ENCODE data around the gene CENPW. TPM values are rescaled to one million over a fixed set of nuclear protein-coding genes. Genes with fewer than 3 reads are reported as not detected.

Gene CENPW
- polyA plus RNA-seq, 4 donors: 6.3 to 33.5 (median 9.6) TPM

DNA sequence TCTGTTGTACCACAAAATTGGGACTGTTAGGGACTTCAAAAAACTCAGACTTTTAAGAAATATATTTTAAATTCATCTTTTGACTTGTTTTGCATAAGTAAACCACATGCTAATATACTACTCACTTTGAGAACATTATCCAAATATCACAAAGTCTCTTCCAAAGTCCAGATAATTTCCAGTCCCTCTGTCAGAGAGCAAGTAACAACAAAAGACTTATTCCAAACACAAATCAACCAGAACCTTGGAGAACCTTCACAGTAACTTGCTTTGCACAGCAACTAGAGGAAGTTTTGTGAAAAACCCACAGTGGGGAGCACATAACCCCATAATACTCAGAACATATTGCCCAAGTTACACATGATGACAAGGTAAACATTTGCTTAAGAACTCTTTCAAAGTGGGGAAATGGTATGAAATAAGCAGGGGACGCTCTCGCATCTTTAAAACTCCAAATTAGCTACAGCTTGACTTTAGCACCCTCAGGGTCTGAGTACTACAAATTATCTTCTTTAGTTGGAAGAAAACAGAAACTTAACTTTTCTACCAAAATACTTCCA, 37.8 kb downstream of the CENPW start:
- Histone ChIP-seq H3K27ac (ENCODE audit: low read depth in 1 of 3, low read length in 2 of 3) (no peak overlapping the region), H3K9me3 (ENCODE audit: control insufficient read depth in 2 of 2, insufficient read depth in 1 of 2, low read depth in 1 of 2, low read length in 1 of 2) (peaks cover 0 to 7% of the 10 kb centered on the region in 2 donors), H3K27me3 (ENCODE audit: control insufficient read depth in 3 of 3, insufficient read depth in 3 of 3, low read length in 3 of 3) (no peaks in the 10 kb centered on the region), H3K4me1 (ENCODE audit: control insufficient read depth in 3 of 3, insufficient read depth in 2 of 3, low read depth in 1 of 3, low read length in 2 of 3) (no peaks in the 10 kb centered on the region), H3K36me3 (ENCODE audit: control insufficient read depth in 3 of 3, insufficient read depth in 2 of 3, low read depth in 1 of 3, low read length in 3 of 3) (no peaks in the 10 kb centered on the region), H3K4me3 (ENCODE audit: low read depth in 1 of 3, low read length in 3 of 3) (no peak overlapping the region)
- 92 to 98% (median 93%) methylated on average over 2 of the region's 2 CpGs for WGBS, 3 donors
- FAIRE-seq (no peak), DNase-seq (no peak)

GRCh38 chr6:126380072-126380583, 40.2 kb downstream of the CENPW start:
- no peak for FAIRE-seq

DNA sequence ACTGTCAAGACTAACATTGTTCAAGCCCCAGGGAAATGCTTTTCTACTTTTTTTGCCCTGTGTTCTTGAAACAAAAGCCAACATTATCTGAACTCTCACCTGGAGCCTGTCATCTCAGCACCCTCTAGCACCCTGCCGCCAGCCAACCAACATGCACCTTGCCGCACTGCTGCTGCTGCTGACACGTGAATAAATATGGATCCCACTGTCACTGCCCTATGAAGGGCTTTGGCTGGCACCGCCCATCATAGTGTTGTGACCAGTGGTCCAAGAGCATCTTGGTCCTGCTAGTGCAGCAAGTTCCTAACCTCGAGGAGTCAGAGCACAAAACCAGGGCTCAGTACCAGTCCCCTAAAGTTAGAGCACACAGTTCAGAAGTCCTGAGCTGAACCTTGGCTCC, 41.6 kb downstream of the CENPW start:
- no peak overlapping the region for H3K4me3 ChIP-seq (ENCODE audit: low read depth in 1 of 3, low read length in 3 of 3)
- FAIRE-seq (no peak), DNase-seq (no peak)
- WGBS, 3 donors: 94 to 96% (median 95%) methylated on average over 5 of the region's 5 CpGs
- H3K36me3 ChIP-seq (ENCODE audit: control insufficient read depth in 3 of 3, insufficient read depth in 2 of 3, low read depth in 1 of 3, low read length in 3 of 3): no peaks in the 10 kb centered on the region
- no peaks in the 10 kb centered on the region for H3K4me1 ChIP-seq (ENCODE audit: control insufficient read depth in 3 of 3, insufficient read depth in 2 of 3, low read depth in 1 of 3, low read length in 2 of 3)
- no peak overlapping the region for H3K27ac ChIP-seq (ENCODE audit: low read depth in 1 of 3, low read length in 2 of 3)
- H3K9me3 ChIP-seq (ENCODE audit: control insufficient read depth in 2 of 2, insufficient read depth in 1 of 2, low read depth in 1 of 2, low read length in 1 of 2): peaks cover 0 to 7% of the 10 kb centered on the region in 2 donors
- no peaks in the 10 kb centered on the region for H3K27me3 ChIP-seq (ENCODE audit: control insufficient read depth in 3 of 3, insufficient read depth in 3 of 3, low read length in 3 of 3)

More at GRCh38 chr6:126380072-126380583, 40.2 kb downstream of the CENPW start:
- 9 to 52% (median 32%) methylated on average over 1 of the region's 1 CpG for WGBS, 3 donors
- Histone ChIP-seq H3K27ac (ENCODE audit: low read depth in 1 of 3, low read length in 2 of 3) (no peak overlapping the region), H3K36me3 (ENCODE audit: control insufficient read depth in 3 of 3, insufficient read depth in 2 of 3, low read depth in 1 of 3, low read length in 3 of 3) (no peaks in the 10 kb centered on the region), H3K9me3 (ENCODE audit: control insufficient read depth in 2 of 2, insufficient read depth in 1 of 2, low read depth in 1 of 2, low read length in 1 of 2) (peaks cover 0 to 7% of the 10 kb centered on the region in 2 donors), H3K27me3 (ENCODE audit: control insufficient read depth in 3 of 3, insufficient read depth in 3 of 3, low read length in 3 of 3) (no peaks in the 10 kb centered on the region), H3K4me1 (ENCODE audit: control insufficient read depth in 3 of 3, insufficient read depth in 2 of 3, low read depth in 1 of 3, low read length in 2 of 3) (no peaks in the 10 kb centered on the region), H3K4me3 (ENCODE audit: low read depth in 1 of 3, low read length in 3 of 3) (no peak overlapping the region)
- peak in 1 of 2 donors; percentile 66 for DNase-seq

- H3K4me3 ChIP-seq (ENCODE audit: low read depth in 1 of 3, low read length in 3 of 3): no peak overlapping the region
- H3K36me3 ChIP-seq (ENCODE audit: control insufficient read depth in 3 of 3, insufficient read depth in 2 of 3, low read depth in 1 of 3, low read length in 3 of 3): no peaks in the 10 kb centered on the region
- no peaks in the 10 kb centered on the region for H3K27me3 ChIP-seq (ENCODE audit: control insufficient read depth in 3 of 3, insufficient read depth in 3 of 3, low read length in 3 of 3)
- H3K4me1 ChIP-seq (ENCODE audit: control insufficient read depth in 3 of 3, insufficient read depth in 2 of 3, low read depth in 1 of 3, low read length in 2 of 3): no peaks in the 10 kb centered on the region
- H3K9me3 ChIP-seq (ENCODE audit: control insufficient read depth in 2 of 2, insufficient read depth in 1 of 2, low read depth in 1 of 2, low read length in 1 of 2): peaks cover 0 to 7% of the 10 kb centered on the region in 2 donors
- FAIRE-seq (no peak), DNase-seq (no peak)
- H3K27ac ChIP-seq (ENCODE audit: low read depth in 1 of 3, low read length in 2 of 3): no peak overlapping the region
These were observed 43.3 kb downstream of the CENPW start for GRCh38 chr6:126383203-126383602.

DNA sequence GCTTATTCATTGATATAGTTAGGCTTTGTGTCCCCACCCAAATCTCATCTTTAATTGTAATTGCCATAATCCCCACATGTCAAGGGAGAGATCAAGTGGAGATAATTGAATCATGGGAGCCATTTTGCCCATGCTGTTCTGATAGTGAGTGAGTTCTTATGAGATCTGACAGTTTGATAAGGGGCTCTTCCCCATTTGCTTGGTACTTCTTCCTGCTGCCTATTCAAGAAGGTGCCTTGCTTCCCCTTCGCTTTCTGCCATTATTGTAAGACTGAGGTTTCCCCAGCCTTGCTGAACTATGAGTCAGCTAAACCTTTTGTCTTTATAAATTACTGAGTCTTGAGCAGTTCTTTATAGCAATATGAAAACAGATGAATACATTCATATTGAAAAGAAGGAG, 45.6 kb downstream of the CENPW start:
- FAIRE-seq (no peak), DNase-seq (no peak)
- Histone ChIP-seq H3K4me3 (ENCODE audit: low read depth in 1 of 3, low read length in 3 of 3) (no peak overlapping the region), H3K36me3 (ENCODE audit: control insufficient read depth in 3 of 3, insufficient read depth in 2 of 3, low read depth in 1 of 3, low read length in 3 of 3) (no peaks in the 10 kb centered on the region), H3K27ac (ENCODE audit: low read depth in 1 of 3, low read length in 2 of 3) (no peak overlapping the region), H3K9me3 (ENCODE audit: control insufficient read depth in 2 of 2, insufficient read depth in 1 of 2, low read depth in 1 of 2, low read length in 1 of 2) (peaks cover 0 to 7% of the 10 kb centered on the region in 2 donors), H3K27me3 (ENCODE audit: control insufficient read depth in 3 of 3, insufficient read depth in 3 of 3, low read length in 3 of 3) (no peaks in the 10 kb centered on the region), H3K4me1 (ENCODE audit: control insufficient read depth in 3 of 3, insufficient read depth in 2 of 3, low read depth in 1 of 3, low read length in 2 of 3) (no peaks in the 10 kb centered on the region)
- 92 to 100% (median 94%) methylated on average over 1 of the region's 1 CpG for WGBS, 3 donors

DNA sequence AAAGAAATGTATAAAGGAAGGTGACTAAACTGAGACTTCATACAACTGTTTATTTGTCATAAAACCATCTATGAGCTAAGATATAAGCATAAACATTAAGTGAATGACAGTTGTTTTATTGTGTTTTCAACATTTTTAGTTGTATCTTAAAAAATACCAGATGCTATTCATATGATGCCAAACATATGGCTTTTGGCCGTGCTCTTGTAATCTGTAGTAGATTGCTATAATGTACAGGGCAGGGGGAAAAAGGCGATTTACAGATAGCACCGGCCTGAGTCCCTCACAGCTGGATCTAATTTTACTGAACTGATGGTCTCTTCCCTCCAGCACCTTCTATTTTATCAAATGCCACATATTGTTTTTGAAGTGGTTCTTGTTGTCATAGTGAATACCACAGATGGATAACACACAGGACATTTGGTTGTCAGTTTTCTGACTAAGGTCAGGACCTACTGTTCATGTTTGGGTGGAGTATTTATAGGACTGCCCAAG, 48.2 kb downstream of the CENPW start:
- no peaks in the 10 kb centered on the region for H3K36me3 ChIP-seq (ENCODE audit: control insufficient read depth in 3 of 3, insufficient read depth in 2 of 3, low read depth in 1 of 3, low read length in 3 of 3)
- no peak overlapping the region for H3K27ac ChIP-seq (ENCODE audit: low read depth in 1 of 3, low read length in 2 of 3)
- FAIRE-seq (no peak), DNase-seq (no peak)
- no peaks in the 10 kb centered on the region for H3K27me3 ChIP-seq (ENCODE audit: control insufficient read depth in 3 of 3, insufficient read depth in 3 of 3, low read length in 3 of 3)
- H3K4me1 ChIP-seq (ENCODE audit: control insufficient read depth in 3 of 3, insufficient read depth in 2 of 3, low read depth in 1 of 3, low read length in 2 of 3): no peaks in the 10 kb centered on the region
- 65 to 83% (median 76%) methylated on average over 3 of the region's 3 CpGs for WGBS, 3 donors
- H3K4me3 ChIP-seq (ENCODE audit: low read depth in 1 of 3, low read length in 3 of 3): no peak overlapping the region
- H3K9me3 ChIP-seq (ENCODE audit: control insufficient read depth in 2 of 2, insufficient read depth in 1 of 2, low read depth in 1 of 2, low read length in 1 of 2): no peaks in the 10 kb centered on the region

DNA sequence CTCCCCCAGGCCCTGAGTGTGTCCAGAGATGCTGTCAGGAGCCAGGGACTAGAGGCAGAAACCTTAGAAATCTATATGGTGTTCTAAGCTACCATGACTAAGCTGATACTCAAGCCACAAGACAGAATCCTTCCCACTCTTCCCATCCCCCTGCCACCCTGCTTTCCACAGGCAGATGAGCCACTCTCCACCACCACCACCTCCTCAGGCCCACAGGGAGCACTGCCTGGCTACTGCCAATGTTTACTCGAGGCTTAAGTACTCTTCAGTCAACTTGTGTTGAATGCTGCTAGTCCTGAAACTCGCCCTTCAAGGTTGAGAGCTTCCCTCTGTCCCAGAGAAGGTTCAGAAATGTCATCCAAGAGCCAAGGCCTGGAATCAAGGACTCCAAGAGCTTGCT, 56.2 kb downstream of the CENPW start:
- no peak overlapping the region for H3K4me3 ChIP-seq (ENCODE audit: low read depth in 1 of 3, low read length in 3 of 3)
- H3K27me3 ChIP-seq (ENCODE audit: control insufficient read depth in 3 of 3, insufficient read depth in 3 of 3, low read length in 3 of 3): no peaks in the 10 kb centered on the region
- FAIRE-seq (no peak), DNase-seq (no peak)
- no peaks in the 10 kb centered on the region for H3K9me3 ChIP-seq (ENCODE audit: control insufficient read depth in 2 of 2, insufficient read depth in 1 of 2, low read depth in 1 of 2, low read length in 1 of 2)
- H3K36me3 ChIP-seq (ENCODE audit: control insufficient read depth in 3 of 3, insufficient read depth in 2 of 3, low read depth in 1 of 3, low read length in 3 of 3): no peaks in the 10 kb centered on the region
- H3K27ac ChIP-seq (ENCODE audit: low read depth in 1 of 3, low read length in 2 of 3): no peak overlapping the region
- WGBS, 3 donors: 24 to 57% (median 28%) methylated on average over 2 of the region's 2 CpGs
- no peaks in the 10 kb centered on the region for H3K4me1 ChIP-seq (ENCODE audit: control insufficient read depth in 3 of 3, insufficient read depth in 2 of 3, low read depth in 1 of 3, low read length in 2 of 3)

All from small intestine (tissue), 7 donors.